ENCODE data around the gene PLAAT5.
A peak's percentile ranks its signal among the peaks of the same experiment; 100 is the strongest.

PLAAT5 gene

GRCh38 chr11:63490551-63491239 lies at the start of gene PLAAT5:
Gene PLAAT5 (minus strand): TSS chr11:63491167. CDS start chr11:63491034, 133 bp downstream.
- H3K4me3 ChIP-seq (ENCODE audit: low read length), result peak within 1 kb of the TSS; percentile 39
- TF ChIP-seq CTCF (conservative IDR thresholded peaks at IDR 0.05; ENCODE audit: low read depth, low read length), result no peak
- DNase-seq (ENCODE audit: low read depth), result no peak

- no peak for TF ChIP-seq CTCF (conservative IDR thresholded peaks at IDR 0.05; ENCODE audit: low read depth, low read length)
- H3K4me3 ChIP-seq (ENCODE audit: low read length), result no peak overlapping the region
- no peak for DNase-seq (ENCODE audit: low read depth)
These were observed 46.5 kb upstream of the PLAAT5 start for GRCh38 chr11:63537293-63538101.

- no peak for DNase-seq (ENCODE audit: low read depth)
- TF ChIP-seq CTCF (conservative IDR thresholded peaks at IDR 0.05; ENCODE audit: low read depth, low read length), result peak; percentile 17
- no peak within 1 kb of the TSS for H3K4me3 ChIP-seq (ENCODE audit: low read length)
These were observed 45.8 kb upstream of the PLAAT5 start, which contains the start of gene PLAAT4 for GRCh38 chr11:63536669-63537292. Gene PLAAT4 (plus strand): TSS chr11:63536808. CDS start chr11:63536869, 61 bp downstream.

- H3K4me3 ChIP-seq (ENCODE audit: low read length), result no peak overlapping the region
These were observed 44.8 kb upstream of the PLAAT5 start for GRCh38 chr11:63535734-63536133.

GRCh38 chr11:63534895-63535461 lies 44.0 kb upstream of the PLAAT5 start:
- TF ChIP-seq CTCF (conservative IDR thresholded peaks at IDR 0.05; ENCODE audit: low read depth, low read length), result no peak
- DNase-seq (ENCODE audit: low read depth), result no peak
- no peak overlapping the region for H3K4me3 ChIP-seq (ENCODE audit: low read length)

More at GRCh38 chr11:63535734-63536133, 44.8 kb upstream of the PLAAT5 start:
- no peak for TF ChIP-seq CTCF (conservative IDR thresholded peaks at IDR 0.05; ENCODE audit: low read depth, low read length)
- no peak for DNase-seq (ENCODE audit: low read depth)

- no peak for DNase-seq (ENCODE audit: low read depth)
- H3K4me3 ChIP-seq (ENCODE audit: low read length), result no peak overlapping the region
- no peak for TF ChIP-seq CTCF (conservative IDR thresholded peaks at IDR 0.05; ENCODE audit: low read depth, low read length)
These were observed 43.1 kb upstream of the PLAAT5 start for GRCh38 chr11:63534076-63534475.

All from retinal pigment epithelial cell (primary cell).